HG03135 (cell line): ENCODE data around the gene EHMT1.

Experiments
- ATAC-seq: cut with Tn5 transposase; IDR thresholded peaks from one replicate; pipeline ENCODE4 v1.9.1; 2021; ENCODE audit warnings: mild to moderate bottlenecking, moderate library complexity; ENCODE audit not compliant: unreplicated experiment

The EHMT1 gene

DNA sequence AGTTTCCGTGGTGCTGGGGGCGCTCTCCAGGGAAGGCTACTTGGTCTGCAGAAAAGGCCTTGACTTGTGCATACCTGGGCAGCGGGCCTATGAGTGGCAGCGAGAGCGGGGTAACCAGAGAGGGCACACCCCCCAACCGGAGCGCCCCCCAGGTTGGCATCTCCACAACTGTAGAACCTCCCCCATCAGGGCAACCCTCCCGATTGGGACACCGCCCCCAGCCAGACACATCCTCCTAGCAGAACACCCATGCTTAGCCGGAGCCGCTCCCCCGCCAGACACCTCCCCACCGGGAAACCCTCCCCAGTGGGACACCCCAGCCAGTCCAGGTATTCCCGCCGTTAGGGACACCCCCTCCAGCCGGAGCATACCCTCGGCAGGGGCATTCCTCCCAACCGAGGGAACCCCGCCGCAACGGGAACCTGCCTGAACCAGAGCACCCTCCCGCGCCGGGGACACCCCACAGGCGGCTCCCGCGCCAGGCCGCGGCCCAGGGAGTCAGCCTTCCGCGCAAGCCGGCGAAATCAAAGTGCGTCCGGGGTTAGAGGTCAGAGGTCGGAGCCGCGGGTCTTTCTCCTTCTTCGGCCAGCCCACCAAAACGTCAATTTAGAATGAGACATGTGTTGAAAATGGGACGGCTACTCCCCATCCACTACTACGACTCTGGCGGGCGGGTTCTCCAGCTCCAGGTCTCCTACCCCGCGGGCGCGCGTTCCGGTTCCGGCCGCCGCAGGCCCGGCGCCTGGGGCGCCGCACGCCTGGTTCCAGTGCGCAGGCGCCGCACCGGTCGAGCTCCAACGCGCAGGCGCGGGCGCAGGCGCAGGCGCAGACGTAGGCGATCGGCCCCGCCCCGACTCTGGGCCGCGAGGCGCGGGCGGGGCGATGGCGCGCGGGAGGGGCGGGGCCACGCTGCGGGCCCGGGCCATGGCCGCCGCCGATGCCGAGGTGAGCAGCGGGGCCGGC lies at the start of gene EHMT1:
TSS of gene EHMT1 (plus strand) at position 901 of the 963 bp plus-strand sequence. CDS start at position 925, 24 bp downstream.
- peak; percentile 66 for ATAC-seq

GRCh38 chr9:137569609-137570203 lies 49.1 kb upstream of the EHMT1 start:
- ATAC-seq = no peak

DNA sequence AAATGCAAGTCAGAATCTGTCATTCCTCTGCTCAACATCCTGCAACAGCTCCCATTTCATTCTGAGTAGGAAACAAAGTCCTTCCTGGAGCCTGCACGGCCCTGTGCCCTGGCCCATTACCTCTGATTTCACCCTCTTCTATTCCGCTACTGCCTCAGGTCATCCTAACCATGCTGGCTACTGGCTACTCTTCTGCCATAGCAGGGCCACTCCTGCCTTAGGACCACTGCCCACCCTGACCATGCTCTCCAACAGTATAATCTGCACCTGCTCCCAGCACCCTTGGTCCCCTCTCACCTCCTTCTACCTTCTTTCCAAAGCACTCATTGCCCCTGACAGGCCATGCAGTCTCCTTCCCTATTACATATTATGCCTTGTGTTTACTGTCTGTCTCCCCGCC lies 48.2 kb upstream of the EHMT1 start:
- ATAC-seq = no peak

- no peak for ATAC-seq
Observed at GRCh38 chr9:137574192-137574591, 44.6 kb upstream of the EHMT1 start.

GRCh38 chr9:137575364-137575715 lies 43.5 kb upstream of the EHMT1 start:
- ATAC-seq = no peak

- no peak for ATAC-seq
Observed at GRCh38 chr9:137575716-137576411, 42.9 kb upstream of the EHMT1 start.

DNA sequence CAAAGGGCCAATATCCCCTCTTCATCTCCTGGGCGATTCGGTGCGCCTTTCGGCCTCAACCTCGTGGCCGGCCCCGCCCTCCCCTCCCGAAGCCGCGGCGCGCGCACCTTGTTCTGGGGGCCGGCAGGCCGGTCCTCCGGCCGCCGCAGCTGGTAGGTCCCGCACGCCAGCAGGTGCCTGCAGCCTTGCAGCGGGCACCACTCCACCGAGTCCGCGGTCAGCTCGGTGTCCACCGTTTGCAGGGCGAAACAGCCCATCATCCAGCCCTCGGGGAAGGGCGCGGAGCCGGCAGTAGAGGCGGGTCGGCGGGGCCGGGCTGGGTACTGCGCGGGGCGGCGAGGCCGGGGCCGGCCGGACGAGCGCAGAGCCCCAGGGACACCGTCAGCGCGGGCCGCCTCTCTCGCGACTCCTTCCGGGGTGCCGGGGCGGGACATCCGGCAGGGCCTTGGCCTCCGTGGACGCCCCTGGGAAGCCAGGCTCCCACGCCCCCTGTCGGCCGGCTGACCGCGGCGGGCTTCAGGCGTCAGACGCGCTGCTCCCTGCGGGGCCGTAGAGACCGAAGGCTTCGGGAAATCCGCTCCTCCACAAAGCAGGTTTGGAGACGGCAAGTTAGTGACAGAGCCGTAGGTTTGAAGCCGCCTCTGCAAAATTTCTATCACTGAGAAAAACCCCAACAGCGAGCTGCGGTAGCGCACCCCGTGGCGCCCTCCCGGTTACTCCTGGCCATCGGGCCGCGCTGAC lies 40.1 kb upstream of the EHMT1 start, which contains the start of gene DPH7:
TSS of gene DPH7 (minus strand) at position 408 of the 741 bp plus-strand sequence. CDS start at position 260, 148 bp downstream.
- peak; percentile 85 for ATAC-seq

GRCh38 chr9:137579259-137579604 lies 39.6 kb upstream of the EHMT1 start:
- no peak for ATAC-seq

DNA sequence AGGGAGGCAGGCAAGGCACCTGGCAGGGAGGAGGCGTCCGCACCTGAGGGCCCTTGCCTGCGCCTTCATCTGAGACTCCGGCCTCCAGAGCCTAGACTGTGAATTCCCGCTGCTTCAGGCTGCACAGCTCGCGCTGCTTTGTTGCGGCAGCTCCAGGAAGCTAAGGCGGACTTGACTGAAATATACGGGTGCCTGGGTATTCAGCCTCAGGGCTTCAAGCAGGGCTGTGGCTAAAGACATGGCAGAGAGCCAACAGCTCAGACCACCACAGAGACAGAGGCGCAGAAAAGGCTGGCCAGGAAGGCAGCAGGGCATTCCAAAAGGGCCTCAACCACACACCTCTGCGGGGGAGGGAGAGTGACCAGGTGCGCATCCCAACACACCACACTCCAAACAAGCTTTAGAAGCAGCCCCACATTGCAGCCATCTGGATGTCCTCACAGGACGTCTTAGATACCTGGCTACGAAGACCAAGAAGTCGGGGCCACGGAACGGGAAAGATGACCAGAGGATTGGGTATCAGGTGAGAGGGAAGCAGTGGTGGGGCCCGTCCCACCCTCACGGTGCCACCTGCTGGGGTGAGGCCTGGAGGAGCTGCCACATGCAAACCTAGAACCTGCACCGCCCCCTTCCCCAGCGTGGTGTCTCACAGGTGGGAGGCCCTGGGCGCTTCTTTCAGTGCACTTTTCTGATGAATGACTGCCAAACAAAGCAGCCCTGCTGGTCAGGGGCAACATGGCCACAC lies 38.4 kb upstream of the EHMT1 start:
- no peak for ATAC-seq

GRCh38 chr9:137580954-137581322 lies 37.9 kb upstream of the EHMT1 start:
- ATAC-seq = no peak

DNA sequence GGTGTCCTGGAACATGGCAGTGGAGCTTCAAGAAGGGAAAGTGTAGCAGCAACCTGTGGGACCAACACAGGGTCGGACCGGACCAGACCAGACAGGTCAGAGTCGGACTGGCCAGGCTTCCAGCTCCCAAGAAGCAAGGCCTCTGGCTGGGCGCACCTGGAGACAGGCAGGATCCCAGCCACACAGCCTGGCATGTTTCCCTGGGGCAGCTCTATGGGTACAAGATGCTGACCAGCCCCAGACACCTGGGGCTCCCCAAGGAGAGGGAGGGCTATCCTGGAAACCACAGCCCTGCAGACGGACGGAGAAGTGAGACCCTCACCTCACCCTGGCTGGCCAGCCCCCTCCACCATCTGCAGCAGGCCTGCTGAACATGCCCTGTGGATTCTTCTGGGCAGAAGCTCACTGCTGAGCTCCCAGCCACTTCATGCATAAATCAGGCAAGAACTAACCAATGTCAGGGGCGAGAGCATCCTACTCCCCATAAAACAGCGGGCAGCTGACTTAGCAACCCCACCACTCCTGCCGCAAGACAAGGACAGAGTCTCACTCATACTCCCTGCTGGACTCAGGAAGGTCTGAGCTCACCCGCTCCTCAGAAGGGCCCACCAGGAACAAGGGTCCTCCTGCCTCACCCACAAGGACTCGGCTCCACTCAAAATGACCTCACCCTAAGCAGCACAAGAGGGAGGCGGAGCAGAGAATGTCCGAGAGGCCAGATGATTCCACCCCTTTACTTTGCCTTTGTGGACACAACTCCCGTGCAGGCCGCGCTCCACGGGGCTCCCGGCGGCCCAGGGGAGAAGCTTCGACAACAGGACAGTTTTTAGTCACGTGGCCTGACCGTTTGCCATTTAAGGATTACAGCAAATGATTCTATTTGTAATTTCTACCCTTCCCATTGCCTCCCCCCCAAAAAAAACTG lies 37.2 kb upstream of the EHMT1 start:
- ATAC-seq = no peak

DNA sequence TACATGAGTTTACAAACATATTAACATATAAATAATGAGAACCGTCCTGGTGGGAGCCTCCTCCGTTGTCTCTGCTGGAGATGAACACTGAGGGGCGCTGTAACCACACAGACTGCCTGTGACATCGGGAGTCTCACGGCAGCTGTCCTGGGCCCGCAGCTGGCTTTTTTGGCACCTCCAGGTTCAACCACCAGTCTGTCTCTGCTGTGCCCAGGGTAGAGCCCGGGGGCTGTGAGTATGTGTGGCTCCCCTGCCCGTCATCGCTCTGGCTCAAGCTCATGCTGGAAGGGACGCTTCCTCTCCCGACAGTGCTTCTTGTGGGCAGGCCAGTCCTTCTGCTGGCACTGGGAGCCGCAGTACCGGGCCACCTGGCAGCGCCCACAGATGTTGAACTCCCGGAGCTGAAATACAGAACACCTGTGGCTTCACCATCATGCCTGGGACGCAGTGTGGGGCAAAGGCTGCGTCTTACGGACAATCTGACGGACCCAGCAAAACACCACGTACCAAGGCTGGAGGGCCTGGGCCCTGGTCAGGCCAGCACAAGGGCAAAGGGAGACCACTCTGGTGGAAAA lies 36.4 kb upstream of the EHMT1 start:
- ATAC-seq = no peak

DNA sequence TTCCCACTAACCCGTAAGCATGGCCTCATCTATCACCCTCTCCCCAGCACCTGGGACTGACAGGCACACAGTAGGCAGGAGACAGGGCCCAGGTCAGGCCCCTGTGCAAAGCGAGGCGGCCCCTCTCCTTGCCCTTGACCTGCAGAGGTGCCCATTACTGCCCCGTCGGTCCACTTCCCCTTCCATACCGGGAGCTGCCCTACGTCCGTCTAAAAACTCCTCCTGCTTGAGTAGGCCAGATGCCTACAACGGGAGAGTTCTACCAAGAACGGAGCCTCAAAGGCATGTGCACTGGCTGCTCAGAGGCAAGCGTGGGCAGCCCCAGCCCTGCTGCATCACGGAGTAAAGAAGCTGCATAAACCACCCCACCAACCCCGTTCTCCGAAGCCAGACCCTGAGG lies 35.5 kb upstream of the EHMT1 start:
- ATAC-seq = no peak

GRCh38 chr9:137583957-137584356 lies 34.8 kb upstream of the EHMT1 start:
- no peak for ATAC-seq

DNA sequence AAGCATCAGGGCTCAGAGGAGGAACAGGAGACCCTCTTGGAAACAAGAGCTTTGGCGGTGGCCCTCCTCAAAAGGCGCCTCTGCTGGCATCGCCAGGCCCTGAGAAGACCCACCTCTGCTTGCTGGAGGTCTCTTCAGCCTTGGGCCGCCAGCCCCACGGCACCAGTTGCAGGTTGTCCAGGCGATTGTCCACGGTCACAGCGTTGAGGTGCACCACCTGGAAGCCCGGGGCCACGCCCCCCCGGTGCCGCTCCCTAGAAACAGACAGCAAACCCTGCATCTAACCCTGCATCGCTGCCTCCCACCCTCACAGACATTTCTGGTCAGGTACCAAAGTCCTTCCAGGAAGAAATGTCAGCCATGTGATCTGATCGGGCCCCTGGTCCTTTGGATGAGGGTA lies 32.0 kb upstream of the EHMT1 start:
- ATAC-seq = no peak

- ATAC-seq = no peak
Observed at GRCh38 chr9:137588311-137588710, 30.5 kb upstream of the EHMT1 start.

- no peak for ATAC-seq
Observed at GRCh38 chr9:137588891-137589290, 29.9 kb upstream of the EHMT1 start.

DNA sequence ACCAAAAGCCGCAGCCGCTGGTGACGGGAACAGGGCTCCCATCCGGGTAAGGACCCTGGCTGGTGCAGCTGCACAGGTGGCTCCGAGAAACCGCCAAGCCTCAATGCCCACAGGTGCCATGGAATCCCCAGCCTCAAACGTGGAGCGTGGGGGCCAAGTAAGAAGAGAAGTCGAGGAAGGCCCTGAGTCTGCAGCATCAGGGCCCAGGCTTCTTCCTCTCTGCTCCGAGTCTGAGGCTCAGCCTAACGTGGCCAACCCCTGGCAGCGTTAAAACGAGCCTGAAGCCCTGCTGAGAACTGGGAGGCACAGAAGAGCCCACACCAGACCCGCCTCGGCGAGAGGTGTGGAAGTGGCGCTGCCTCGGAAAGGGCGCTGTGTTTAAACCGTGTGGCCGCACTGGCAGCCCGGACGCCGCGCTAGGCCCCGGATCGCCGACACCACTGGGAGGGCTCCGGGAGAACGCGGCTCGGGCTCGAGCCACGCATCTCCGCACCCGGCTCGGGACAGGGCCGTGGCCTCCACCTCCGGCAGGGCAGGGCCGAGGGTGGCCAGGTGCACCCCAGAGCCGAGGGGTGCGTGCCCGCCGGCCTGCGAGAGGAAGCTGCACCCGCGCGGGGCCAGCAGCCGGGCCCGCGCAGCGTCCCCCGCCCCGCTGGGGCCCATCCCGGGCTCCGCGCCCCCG lies 29.2 kb upstream of the EHMT1 start:
- peak; percentile 10 for ATAC-seq
